RWPE1 (cell line): Measurements from ENCODE around the gene UGCG.

Experiments
- CTCF ChIA-PET: fragments of 350-600 bp; sonication (Branson Sonifier 250); formaldehyde crosslinking; extraction: SDS; loops from one replicate; lab custom pipeline; 2021; lab: Yijun Ruan, JAX
- POLR2A ChIA-PET: fragments of 400-600 bp; formaldehyde crosslinking; extraction: SDS; loops from one replicate; lab custom pipeline; 2020; ENCODE audit warnings: antibody characterized with exemption; ENCODE audit not compliant: low non-redundant PET; lab: Yijun Ruan, JAX
- DNase-seq: peaks from one replicate; pipeline ENCODE4 v3.0.0; 2012; ENCODE audit warnings: low spot score
- H3K27ac ChIP-seq: fragments of 450-650 bp; 2 replicates; pipeline ENCODE4 v1.5.1; 2017
- CTCF ChIP-seq: fragments of 450-650 bp; conservative IDR thresholded peaks from 2 replicates; pipeline ENCODE4 v1.5.1; 2017; ENCODE audit warnings: low read depth, mild to moderate bottlenecking

UGCG gene

GRCh38 chr9:111915425-111915758 is 18.8 kb downstream of the UGCG start:
- ChIA-PET CTCF (interaction anchor here (1.6 to 1.8 kb wide), 2 partner anchors 14 to 18 kb away, joined by 4 to 9 read pairs; no protein-coding TSS in a partner anchor), POLR2A (interaction anchor here (0.6 kb wide), 1 partner anchor 21 kb away, joined by 7 read pairs; no protein-coding TSS in a partner anchor)
- TF ChIP-seq CTCF = no peak
- H3K27ac ChIP-seq = no peak overlapping the region
- no peak for DNase-seq

- DNase-seq = no peak
- POLR2A ChIA-PET = interaction anchor here (0.6 kb wide), 1 partner anchor 65 kb away, joined by 6 read pairs; no protein-coding TSS in a partner anchor
- CTCF ChIA-PET = interaction anchor here (0.6 to 1.8 kb wide), 3 partner anchors 15 to 354 kb away, joined by 4 to 9 read pairs (median 5); no protein-coding TSS in a partner anchor
- no peak overlapping the region for H3K27ac ChIP-seq
- TF ChIP-seq CTCF = no peak
Measured at GRCh38 chr9:111916234-111916645, 19.6 kb downstream of the UGCG start.

- no peak for TF ChIP-seq CTCF
- CTCF ChIA-PET = no interaction called here
- no peak for DNase-seq
- POLR2A ChIA-PET = no interaction called here
- H3K27ac ChIP-seq = no peak overlapping the region
Measured at GRCh38 chr9:111917201-111917600, 20.6 kb downstream of the UGCG start.

- CTCF ChIA-PET = no interaction called here
- TF ChIP-seq CTCF = no peak
- DNase-seq = no peak
- POLR2A ChIA-PET = no interaction called here
- H3K27ac ChIP-seq = no peak overlapping the region
Measured at GRCh38 chr9:111917980-111918379, 21.4 kb downstream of the UGCG start.

GRCh38 chr9:111919875-111920274 is 23.3 kb downstream of the UGCG start:
- CTCF ChIA-PET = interaction anchor here (0.7 kb wide), 1 partner anchor 98 kb away, joined by 3 read pairs; no protein-coding TSS in a partner anchor
- no peak for TF ChIP-seq CTCF
- POLR2A ChIA-PET = interaction anchor here (0.6 kb wide), 1 partner anchor 18 kb away, joined by 4 read pairs; no protein-coding TSS in a partner anchor
- no peak for DNase-seq
- no peak overlapping the region for H3K27ac ChIP-seq

GRCh38 chr9:111920531-111920930 is 23.9 kb downstream of the UGCG start:
- ChIA-PET POLR2A (no interaction called here), CTCF (interaction anchor here (0.7 to 1.0 kb wide), 2 partner anchors 154 to 227 kb away, joined by 3 to 4 read pairs; no protein-coding TSS in a partner anchor)
- TF ChIP-seq CTCF = no peak
- peak overlapping the region; percentile 69; the same call in 1 of the 2 replicates for H3K27ac ChIP-seq
- no peak for DNase-seq
